GM12878 (cell line): ENCODE results near the gene ACSS1. TPM values are rescaled to one million over a fixed set of nuclear protein-coding genes. Genes with fewer than 3 reads are reported as not detected.

ENCODE experiments used
- CEBPZ ChIP-seq: fragments of 150-350 bp; IDR thresholded peaks from 2 replicates; pipeline ENCODE4 v1.6.1; 2016; ENCODE audit warnings: low read depth, low read length
- HDAC6 ChIP-seq: fragments of 200-600 bp; sonication (generic); IDR thresholded peaks from one replicate; pipeline ENCODE4 v1.8.0; 2017; ENCODE audit warnings: antibody characterized with exemption; ENCODE audit not compliant: unreplicated experiment
- MTA2 ChIP-seq: fragments of 450-650 bp; IDR thresholded peaks from 2 replicates; pipeline ENCODE4 v1.6.1; 2016; ENCODE audit warnings: low read depth, mild to moderate bottlenecking, moderate library complexity
- NFYA ChIP-seq: IDR thresholded peaks from 2 replicates; pipeline ENCODE4 v1.6.1; 2011; ENCODE audit warnings: low read depth, mild to moderate bottlenecking, low read length, improper control_type of control experiment, borderline replicate concordance
- PAX8 ChIP-seq: fragments of 450-650 bp; IDR thresholded peaks from 2 replicates; pipeline ENCODE4 v1.6.1; 2017; ENCODE audit warnings: mild to moderate bottlenecking, moderate library complexity
- PKNOX1 ChIP-seq: fragments of 450-650 bp; IDR thresholded peaks from 2 replicates; pipeline ENCODE4 v1.6.1; 2016; ENCODE audit warnings: mild to moderate bottlenecking
- POLR2AphosphoS5 ChIP-seq: IDR thresholded peaks from 2 replicates; pipeline ENCODE4 v1.6.1; 2011; ENCODE audit warnings: mild to moderate bottlenecking, low read length, inconsistent platforms
- RELA ChIP-seq: fragments of 450-650 bp; IDR thresholded peaks from 2 replicates; pipeline ENCODE4 v1.8.0; 2014; ENCODE audit warnings: borderline replicate concordance; ENCODE audit not compliant: partially characterized antibody
- SPI1 ChIP-seq: IDR thresholded peaks from 2 replicates; pipeline ENCODE4 v1.6.1; 2011; ENCODE audit warnings: low read depth, mild to moderate bottlenecking, low read length, moderate library complexity, borderline replicate concordance; ENCODE audit not compliant: insufficient read depth
- TCF3 ChIP-seq: IDR thresholded peaks from 2 replicates; pipeline ENCODE4 v1.6.1; 2012; ENCODE audit warnings: low read depth, mild to moderate bottlenecking, low read length, borderline replicate concordance; ENCODE audit not compliant: insufficient read depth
- WRNIP1 ChIP-seq: IDR thresholded peaks from 2 replicates; pipeline ENCODE4 v1.6.1; 2011; ENCODE audit warnings: low read depth, low read length, improper control_type of control experiment, borderline replicate concordance
- YY1 ChIP-seq: IDR thresholded peaks from 2 replicates; pipeline ENCODE4 v1.6.1; 2011; ENCODE audit warnings: low read depth, mild to moderate bottlenecking, low read length
- ZBTB4 ChIP-seq: fragments of 450-650 bp; formaldehyde crosslinking; IDR thresholded peaks from 2 replicates; pipeline ENCODE4 v1.4.0; 2022; ENCODE audit warnings: mild to moderate bottlenecking, moderate library complexity
- ZNF687 ChIP-seq: fragments of 450-650 bp; IDR thresholded peaks from 2 replicates; pipeline ENCODE4 v1.6.1; 2017; ENCODE audit warnings: mild to moderate bottlenecking, moderate library complexity
- polyA plus RNA-seq, 11 experiments: library from polyadenylated mRNA; depleted of rRNA in 4 of 11; unstranded in 6 of 11; stranded (reverse) in 5 of 11; fragments of >200 nt; fragmentation: Nextera tagmentation in 4 of 11; fragmentation: Illumina TruSeq in 1 of 11; extraction: Ambion mirVana in 4 of 11; extraction: Trizol in 1 of 11; gene quantifications; 1 replicate in 1 of 11; 2 replicates in 10 of 11; pipeline versions ENCODE4 v1.2.1 to v1.2.3, GENCODE V29; 2011 to 2016; ENCODE audit warnings: inconsistent platforms in 2 of 11, missing spikeins in 2 of 11, low read depth in 1 of 11
- total RNA-seq, 4 experiments: library from RNA; depleted of rRNA in 3 of 4; stranded (reverse); fragments of >200 nt in 3 of 4; fragmentation: Illumina TruSeq in 1 of 4; extraction: Trizol in 1 of 4; gene quantifications; 2 replicates each; pipeline versions ENCODE4 v1.2.1 to v1.2.3, GENCODE V29; 2013 to 2021
- TF ChIP-seq, protein P1 (sequence below): IDR thresholded peaks from 2 replicates; pipeline ENCODE4 v1.6.1; 2012; ENCODE audit warnings: low read depth, low read length, improper control_type of control experiment

Gene ACSS1
- total and polyA plus RNA-seq, 10 of the 15 experiments (the other 5 are each of a cell fraction or from before 2014, with no cell fraction given): 1.3 to 44.9 (median 31.1) TPM

- TF ChIP-seq ZNF687 (peak; percentile 46; the same call in 1 of the 2 replicates), PKNOX1 (peak; percentile 77), RELA (no peak), CEBPZ (no peak), HDAC6 (no peak), TCF3 (no peak), NFYA (no peak), WRNIP1 (no peak), PAX8 (no peak), YY1 (0 out of 2 replicates have a peak, but pooled peaks have one; percentile 9), MTA2 (peak; percentile 40; the same call in 1 of the 2 replicates), ZBTB4 (no peak), POLR2AphosphoS5 (0 out of 2 replicates have a peak, but pooled peaks have one; percentile 31), SPI1 (peak; percentile 66; the same call in 1 of the 2 replicates)
- TF ChIP-seq, protein P1, sequence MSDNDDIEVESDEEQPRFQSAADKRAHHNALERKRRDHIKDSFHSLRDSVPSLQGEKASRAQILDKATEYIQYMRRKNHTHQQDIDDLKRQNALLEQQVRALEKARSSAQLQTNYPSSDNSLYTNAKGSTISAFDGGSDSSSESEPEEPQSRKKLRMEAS: no peak
Measured at GRCh38 chr20:25042531-25043498, 15.1 kb downstream of the ACSS1 start (continued).
